ENCODE results near the gene CPNE6. TPM values are rescaled to one million over a fixed set of nuclear protein-coding genes. Genes with fewer than 3 reads are reported as not detected.

Gene CPNE6
- total RNA-seq, 6 donors from 2014 or later: not detected

GRCh38 chr14:24126939-24127338 lies 55.6 kb downstream of the CPNE6 start:
- Histone ChIP-seq H3K9me3 (no peaks in the 10 kb centered on the region), H3K27ac (no peak overlapping the region), H3K4me3 (no peak overlapping the region), H3K27me3 (no peaks in the 10 kb centered on the region), H3K4me1 (peaks cover 0 to 10% (median 5%) of the 10 kb centered on the region in 4 donors), H3K36me3 (peaks cover 10 to 24% (median 20%) of the 10 kb centered on the region in 4 donors)
- TF ChIP-seq POLR2AphosphoS5 (IDR thresholded peaks at IDR 0.05) (no peak), EP300 (IDR thresholded peaks at IDR 0.05) (no peak), CTCF (IDR thresholded peaks at IDR 0.05) (no peak), POLR2A (IDR thresholded peaks at IDR 0.05) (no peak)
- no peak for DNase-seq
- no peak for ATAC-seq (ENCODE audit: low FRiP score in 2 of 2)

DNA sequence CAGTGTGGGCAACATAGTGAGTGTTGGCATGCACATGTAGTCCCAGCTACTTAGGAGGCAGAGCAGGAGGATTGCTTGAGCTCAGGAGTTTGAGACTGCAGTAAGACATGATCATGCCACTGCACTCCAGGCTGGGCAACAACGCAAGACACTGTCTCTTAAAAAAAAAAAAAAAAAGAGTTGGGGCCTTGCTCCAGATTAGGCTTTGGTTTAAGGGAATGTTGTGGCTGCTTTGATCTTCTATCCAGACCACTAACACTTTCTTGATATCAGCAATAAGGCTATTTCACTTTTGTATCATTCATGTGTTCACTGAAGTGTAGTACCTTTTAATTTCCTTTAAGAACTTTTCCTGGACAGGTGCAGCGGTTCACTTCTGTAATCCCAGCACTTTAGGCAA lies 56.3 kb downstream of the CPNE6 start:
- Histone ChIP-seq H3K27ac (no peak overlapping the region), H3K36me3 (peaks cover 6 to 17% (median 12%) of the 10 kb centered on the region in 4 donors), H3K9me3 (no peaks in the 10 kb centered on the region), H3K4me1 (peaks cover 0 to 10% (median 5%) of the 10 kb centered on the region in 4 donors), H3K27me3 (no peaks in the 10 kb centered on the region), H3K4me3 (no peak overlapping the region)
- no peak for ATAC-seq (ENCODE audit: low FRiP score in 2 of 2)
- no peak for DNase-seq
- 85 to 86% methylated on average over 2 of the region's 2 CpGs for WGBS, 2 donors
- TF ChIP-seq POLR2A (IDR thresholded peaks at IDR 0.05) (no peak), CTCF (IDR thresholded peaks at IDR 0.05) (no peak), EP300 (IDR thresholded peaks at IDR 0.05) (no peak), POLR2AphosphoS5 (IDR thresholded peaks at IDR 0.05) (no peak)

Other genes starting within 250 kb of the CPNE6 start
- gene DHRS4, start 117.8 kb upstream of the CPNE6 start, total RNA-seq: 10 to 100 TPM; 30.3 to 57.9 (median 33.8) TPM
- gene DHRS4L2, start 82.6 kb upstream of the CPNE6 start, total RNA-seq: 10 to 100 TPM; 13.2 to 27.4 (median 18.2) TPM
- gene CARMIL3, start 19.6 kb upstream of the CPNE6 start, total RNA-seq: 10 to 100 TPM in 1 of 6 donors, 1 to 10 TPM in 3, under 1 TPM in 2; 0.39 to 15.7 (median 1.2) TPM
- gene PCK2, start 22.7 kb downstream of the CPNE6 start, total RNA-seq: 10 to 100 TPM; 27.2 to 70.3 (median 34.9) TPM
- 100 to 1,000 TPM in 2 of 6 donors, 10 to 100 TPM in 4; 68.4 to 138 (median 95.0) TPM for gene DCAF11, start 43.2 kb downstream of the CPNE6 start, total RNA-seq
- 1 to 10 TPM; 2.6 to 9.8 (median 4.4) TPM for gene NRL, start 43.4 kb downstream of the CPNE6 start, total RNA-seq
- under 1 TPM in 4 of 6 donors, not detected in 2; 0.63 to 0.89 (median 0.82) TPM for gene FITM1, start 59.1 kb downstream of the CPNE6 start, total RNA-seq
- gene PSME1, start 64.6 kb downstream of the CPNE6 start, total RNA-seq: 100 to 1,000 TPM in 5 of 6 donors, 10 to 100 TPM in 1; 56.6 to 206 (median 142) TPM
- 10 to 100 TPM in 5 of 6 donors, 1 to 10 TPM in 1; 8.6 to 13.8 (median 12.0) TPM for gene EMC9, start 70.0 kb downstream of the CPNE6 start, total RNA-seq
- 100 to 1,000 TPM in 3 of 6 donors, 10 to 100 TPM in 3; 58.5 to 144 (median 84.4) TPM for gene PSME2, start 75.0 kb downstream of the CPNE6 start, total RNA-seq
- gene RNF31, start 75.9 kb downstream of the CPNE6 start, total RNA-seq: 100 to 1,000 TPM in 2 of 6 donors, 10 to 100 TPM in 4; 52.1 to 173 (median 63.9) TPM
- gene IRF9, start 89.7 kb downstream of the CPNE6 start, total RNA-seq: 100 to 1,000 TPM in 3 of 6 donors, 10 to 100 TPM in 3; 78.2 to 192 (median 107) TPM
- gene REC8, start 100.5 kb downstream of the CPNE6 start, total RNA-seq: 10 to 100 TPM; 16.0 to 76.5 (median 29.4) TPM
- gene IPO4, start 117.3 kb downstream of the CPNE6 start, total RNA-seq: 10 to 100 TPM; 20.8 to 50.3 (median 35.2) TPM
- gene TM9SF1, start 123.9 kb downstream of the CPNE6 start, total RNA-seq: 10 to 100 TPM; 15.7 to 75.4 (median 53.8) TPM
- gene TSSK4, start 134.1 kb downstream of the CPNE6 start, total RNA-seq: 1 to 10 TPM in 1 of 6 donors, not detected in 5; 1.3 TPM
- 100 to 1,000 TPM in 1 of 6 donors, 10 to 100 TPM in 5; 39.9 to 112 (median 61.5) TPM for gene CHMP4A, start 141.9 kb downstream of the CPNE6 start, total RNA-seq
- 10 to 100 TPM in 4 of 6 donors, 1 to 10 TPM in 2; 8.1 to 21.1 (median 12.7) TPM for gene MDP1, start 144.5 kb downstream of the CPNE6 start, total RNA-seq
- 100 to 1,000 TPM in 4 of 6 donors, 10 to 100 TPM in 2; 39.8 to 144 (median 121) TPM for gene NEDD8, start 160.8 kb downstream of the CPNE6 start, total RNA-seq
- 10 to 100 TPM; 26.2 to 76.9 (median 47.2) TPM for gene GMPR2, start 161.4 kb downstream of the CPNE6 start, total RNA-seq
- 100 to 1,000 TPM in 1 of 6 donors, 10 to 100 TPM in 5; 46.1 to 109 (median 86.4) TPM for gene TINF2, start 171.1 kb downstream of the CPNE6 start, total RNA-seq
- gene TGM1, start 191.6 kb downstream of the CPNE6 start, total RNA-seq: 10 to 100 TPM in 4 of 6 donors, 1 to 10 TPM in 2; 9.1 to 29.2 (median 11.1) TPM
- gene RABGGTA, start 200.0 kb downstream of the CPNE6 start, total RNA-seq: 100 to 1,000 TPM in 1 of 6 donors, 10 to 100 TPM in 5; 22.7 to 125 (median 58.9) TPM
- 10 to 100 TPM; 23.0 to 60.3 (median 32.8) TPM for gene DHRS1, start 228.2 kb downstream of the CPNE6 start, total RNA-seq
- 10 to 100 TPM; 13.3 to 31.4 (median 22.6) TPM for gene NOP9, start 228.3 kb downstream of the CPNE6 start, total RNA-seq
- 10 to 100 TPM in 5 of 6 donors, 1 to 10 TPM in 1; 9.4 to 14.8 (median 12.8) TPM for gene CIDEB, start 236.4 kb downstream of the CPNE6 start, total RNA-seq
- gene LTB4R2, start 238.6 kb downstream of the CPNE6 start, total RNA-seq: 10 to 100 TPM in 4 of 6 donors, 1 to 10 TPM in 2; 6.2 to 49.2 (median 10.9) TPM
- 10 to 100 TPM; 11.1 to 71.2 (median 17.7) TPM for gene LTB4R, start 239.9 kb downstream of the CPNE6 start, total RNA-seq

All from upper lobe of left lung (tissue), 6 donors.